Stimulated activated CD4-positive, alpha-beta T cell treated with anti-CD3 and anti-CD28 coated beads, Interleukin-4, amount 100 ng/mL, for 1 hour (primary cell): ENCODE data around the gene PCDHB13.
"Not testable (repeated sequence)": the region's sequence is repeated elsewhere in the genome, so short reads cannot be mapped to it uniquely, and the experiment has no call there.

Experiments used
- DNase-seq: peaks from one replicate; pipeline ENCODE4 v3.0.0-alpha.2; 2020

PCDHB13 gene

DNA sequence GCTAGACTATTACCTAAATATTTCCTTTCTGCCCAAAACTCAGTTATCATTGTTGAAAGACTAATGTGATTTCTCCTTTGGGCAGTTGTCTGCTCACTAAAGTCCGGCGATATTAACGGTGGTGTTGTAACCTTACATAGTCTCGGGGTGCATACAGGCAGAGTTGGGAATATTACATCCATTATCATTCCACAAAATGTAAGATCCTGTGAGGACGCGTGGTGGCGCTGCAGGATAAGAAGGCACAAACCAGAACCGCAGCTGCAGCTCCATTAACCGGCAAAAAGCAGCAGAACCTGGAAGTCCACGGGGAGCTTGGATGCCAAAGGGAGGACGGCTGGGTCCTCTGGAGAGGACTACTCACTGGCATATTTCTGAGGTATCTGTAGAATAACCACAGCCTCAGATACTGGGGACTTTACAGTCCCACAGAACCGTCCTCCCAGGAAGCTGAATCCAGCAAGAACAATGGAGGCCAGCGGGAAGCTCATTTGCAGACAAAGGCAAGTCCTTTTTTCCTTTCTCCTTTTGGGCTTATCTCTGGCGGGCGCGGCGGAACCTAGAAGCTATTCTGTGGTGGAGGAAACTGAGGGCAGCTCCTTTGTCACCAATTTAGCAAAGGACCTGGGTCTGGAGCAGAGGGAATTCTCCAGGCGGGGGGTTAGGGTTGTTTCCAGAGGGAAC lies at the start of gene PCDHB13:
PCDHB13 (plus strand) TSS at position 264 of the 684 bp plus-strand sequence; CDS start at position 469, 205 bp downstream.
- DNase-seq: peak; percentile 8

DNA sequence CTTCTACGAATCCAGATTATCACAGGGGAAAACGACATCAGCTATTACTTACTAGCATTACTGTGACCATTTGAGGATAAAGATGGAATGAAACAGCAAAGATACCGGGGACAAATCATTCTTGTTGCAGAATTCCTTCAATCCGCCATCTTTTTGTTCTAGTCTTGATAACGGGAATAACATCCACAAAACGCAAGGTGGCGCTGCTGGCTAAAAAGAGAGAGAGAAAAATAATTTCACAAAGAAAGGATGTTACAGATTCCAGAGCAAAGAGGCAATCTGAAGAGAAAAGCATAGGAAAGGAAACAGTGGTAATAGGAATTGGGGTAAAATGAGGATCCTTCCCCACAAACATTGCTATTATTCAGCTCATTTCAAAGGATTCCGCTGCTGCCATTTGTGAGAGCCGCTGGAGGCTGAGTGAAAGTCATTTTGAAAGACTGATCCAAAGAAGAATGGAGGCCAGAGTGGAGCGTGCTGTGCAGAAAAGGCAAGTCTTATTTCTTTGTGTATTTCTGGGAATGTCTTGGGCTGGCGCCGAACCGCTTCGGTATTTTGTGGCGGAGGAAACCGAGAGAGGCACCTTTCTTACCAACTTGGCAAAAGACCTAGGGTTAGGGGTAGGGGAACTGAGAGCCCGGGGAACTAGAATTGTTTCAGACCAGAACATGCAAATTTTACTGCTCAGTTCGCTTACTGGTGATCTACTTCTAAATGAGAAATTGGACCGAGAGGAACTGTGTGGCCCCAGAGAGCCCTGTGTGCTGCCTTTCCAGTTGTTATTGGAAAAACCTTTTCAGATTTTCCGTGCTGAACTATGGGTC lies 41.1 kb upstream of the PCDHB13 start, which contains the start of gene PCDHB7:
PCDHB7 (plus strand) TSS at position 264 of the 824 bp plus-strand sequence; CDS start at position 456, 192 bp downstream.
- DNase-seq: peak; percentile 14

DNA sequence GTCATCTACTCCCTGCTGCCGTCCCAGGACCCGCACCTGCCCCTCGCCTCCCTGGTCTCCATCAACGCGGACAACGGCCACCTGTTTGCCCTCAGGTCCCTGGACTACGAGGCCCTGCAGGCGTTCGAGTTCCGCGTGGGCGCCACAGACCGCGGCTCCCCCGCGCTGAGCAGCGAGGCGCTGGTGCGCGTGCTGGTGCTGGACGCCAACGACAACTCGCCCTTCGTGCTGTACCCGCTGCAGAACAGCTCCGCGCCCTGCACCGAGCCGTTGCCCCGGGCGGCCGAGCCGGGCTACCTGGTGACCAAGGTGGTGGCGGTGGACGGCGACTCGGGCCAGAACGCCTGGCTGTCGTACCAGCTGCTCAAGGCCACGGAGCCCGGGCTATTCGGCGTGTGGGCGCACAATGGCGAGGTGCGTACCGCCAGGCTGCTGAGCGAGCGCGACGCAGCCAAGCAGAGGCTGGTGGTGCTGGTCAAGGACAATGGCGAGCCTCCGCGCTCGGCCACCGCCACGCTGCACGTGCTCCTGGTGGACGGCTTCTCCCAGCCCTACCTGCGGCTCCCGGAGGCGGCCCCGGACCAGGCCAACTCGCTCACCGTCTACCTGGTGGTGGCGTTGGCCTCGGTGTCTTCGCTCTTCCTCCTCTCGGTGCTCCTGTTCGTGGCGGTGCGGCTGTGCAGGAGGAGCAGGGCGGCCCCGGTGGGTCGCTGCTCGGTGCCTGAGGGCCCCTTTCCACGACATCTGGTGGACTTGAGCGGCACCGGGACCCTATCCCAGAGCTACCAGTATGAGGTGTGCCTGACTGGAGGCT lies 39.2 kb upstream of the PCDHB13 start:
- not testable (repeated sequence) for DNase-seq

DNA sequence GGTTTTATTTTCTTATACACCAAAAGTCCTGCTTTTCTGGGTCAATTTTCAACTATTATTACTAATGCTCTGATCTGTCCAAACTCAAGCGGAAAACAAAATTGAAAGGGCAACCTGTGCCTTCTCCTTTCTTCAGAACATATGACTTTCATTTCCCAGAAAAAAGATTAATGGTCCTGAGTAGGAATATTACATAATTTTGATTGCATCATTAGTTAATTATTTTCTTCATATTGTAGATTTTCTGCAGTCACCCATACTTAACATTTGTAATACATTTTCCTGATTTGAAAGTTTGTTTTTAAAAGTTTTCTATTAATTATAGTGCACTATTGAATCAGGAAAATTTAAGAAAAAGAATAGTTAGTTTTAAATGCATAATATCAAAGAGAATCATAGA lies 37.8 kb upstream of the PCDHB13 start:
- no peak for DNase-seq

DNA sequence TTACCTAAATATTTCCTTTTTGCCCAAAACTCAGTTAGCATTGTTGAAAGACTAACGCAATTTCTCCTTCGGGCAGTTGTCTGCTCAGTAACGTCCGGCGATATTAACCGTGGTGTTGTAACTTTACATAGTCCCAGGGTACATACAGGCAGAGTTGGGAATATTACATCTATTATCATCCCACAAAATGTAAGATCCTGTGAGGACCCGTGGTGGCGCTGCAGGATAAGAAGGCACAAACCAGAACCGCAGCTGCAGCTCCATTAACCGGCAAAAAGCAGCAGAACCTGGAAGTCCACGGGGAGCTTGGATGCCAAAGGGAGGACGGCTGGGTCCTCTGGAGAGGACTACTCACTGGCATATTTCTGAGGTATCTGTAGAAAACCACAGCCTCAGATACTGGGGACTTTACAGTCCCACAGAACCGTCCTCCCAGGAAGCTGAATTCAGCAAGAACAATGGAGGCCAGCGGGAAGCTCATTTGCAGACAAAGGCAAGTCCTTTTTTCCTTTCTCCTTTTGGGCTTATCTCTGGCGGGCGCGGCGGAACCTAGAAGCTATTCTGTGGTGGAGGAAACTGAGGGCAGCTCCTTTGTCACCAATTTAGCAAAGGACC lies 36.0 kb upstream of the PCDHB13 start, which contains the start of gene PCDHB8:
PCDHB8 (plus strand) TSS at position 214 of the 615 bp plus-strand sequence; CDS start at position 459, 245 bp downstream.
- not testable (repeated sequence) for DNase-seq

GRCh38 chr5:141179371-141179770 lies 34.3 kb upstream of the PCDHB13 start:
- not testable (repeated sequence) for DNase-seq

GRCh38 chr5:141179876-141180275 lies 33.8 kb upstream of the PCDHB13 start:
- DNase-seq: not testable (repeated sequence)

GRCh38 chr5:141180313-141180712 lies 33.4 kb upstream of the PCDHB13 start:
- no peak for DNase-seq

- no peak for DNase-seq
These were observed 31.5 kb upstream of the PCDHB13 start, which contains the start of gene PCDHB16 for GRCh38 chr5:141182248-141182647. PCDHB16 (plus strand) TSS chr5:141182387; CDS start chr5:141182560, 173 bp downstream.

- DNase-seq: not testable (repeated sequence)
These were observed 29.4 kb upstream of the PCDHB13 start for GRCh38 chr5:141184117-141184855.

GRCh38 chr5:141186897-141187512 lies 26.7 kb upstream of the PCDHB13 start, which contains the start of gene PCDHB9:
PCDHB9 (plus strand) TSS chr5:141187161; CDS start chr5:141187319, 158 bp downstream.
- peak; percentile 26 for DNase-seq

- not testable (repeated sequence) for DNase-seq
These were observed 25.0 kb upstream of the PCDHB13 start for GRCh38 chr5:141188682-141189081.

- DNase-seq: not testable (repeated sequence)
These were observed 24.6 kb upstream of the PCDHB13 start for GRCh38 chr5:141189131-141189530.

GRCh38 chr5:141192110-141192725 lies 21.5 kb upstream of the PCDHB13 start, which contains the start of gene PCDHB10:
PCDHB10 (plus strand) TSS chr5:141192353; CDS start chr5:141192553, 200 bp downstream.
- DNase-seq: peak; percentile 15

DNA sequence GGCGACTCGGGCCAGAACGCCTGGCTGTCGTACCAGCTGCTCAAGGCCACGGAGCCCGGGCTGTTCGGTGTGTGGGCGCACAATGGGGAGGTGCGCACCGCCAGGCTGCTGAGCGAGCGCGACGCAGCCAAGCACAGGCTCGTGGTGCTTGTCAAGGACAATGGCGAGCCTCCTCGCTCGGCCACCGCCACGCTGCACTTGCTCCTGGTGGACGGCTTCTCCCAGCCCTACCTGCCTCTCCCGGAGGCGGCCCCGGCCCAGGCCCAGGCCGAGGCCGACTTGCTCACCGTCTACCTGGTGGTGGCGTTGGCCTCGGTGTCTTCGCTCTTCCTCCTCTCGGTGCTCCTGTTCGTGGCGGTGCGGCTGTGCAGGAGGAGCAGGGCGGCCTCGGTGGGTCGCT lies 19.4 kb upstream of the PCDHB13 start:
- DNase-seq: not testable (repeated sequence)

- DNase-seq: no peak
These were observed 17.4 kb upstream of the PCDHB13 start for GRCh38 chr5:141196363-141196762.

GRCh38 chr5:141199359-141200235 lies 14.1 kb upstream of the PCDHB13 start, which contains the start of gene PCDHB11:
PCDHB11 (plus strand) TSS chr5:141199627; CDS start chr5:141199775, 148 bp downstream.
- DNase-seq: no peak

DNA sequence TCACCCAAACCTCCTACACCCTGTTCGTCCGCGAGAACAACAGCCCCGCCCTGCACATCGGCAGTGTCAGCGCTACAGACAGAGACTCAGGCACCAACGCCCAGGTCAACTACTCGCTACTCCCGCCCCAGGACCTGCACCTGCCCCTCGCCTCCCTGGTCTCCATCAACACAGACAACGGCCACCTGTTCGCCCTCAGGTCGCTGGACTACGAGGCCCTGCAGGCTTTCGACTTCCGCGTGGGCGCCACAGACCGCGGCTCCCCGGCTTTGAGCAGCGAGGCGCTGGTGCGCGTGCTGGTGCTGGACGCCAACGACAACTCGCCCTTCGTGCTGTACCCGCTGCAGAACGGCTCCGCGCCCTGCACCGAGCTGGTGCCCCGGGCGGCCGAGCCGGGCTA lies 12.6 kb upstream of the PCDHB13 start:
- DNase-seq: not testable (repeated sequence)

GRCh38 chr5:141201646-141202045 lies 12.1 kb upstream of the PCDHB13 start:
- not testable (repeated sequence) for DNase-seq
